H1 (cell line): ENCODE data around the gene SIGLEC15. TPM values are rescaled to one million over a fixed set of nuclear protein-coding genes. Genes with fewer than 3 reads are reported as not detected.

Experiments
- CTCF ChIA-PET: fragments of 300-600 bp; sonication (Branson Sonifier 250); formaldehyde crosslinking; loops from one replicate; lab custom pipeline; 2021; ENCODE audit not compliant: partially characterized antibody; lab: Charles Lee
- POLR2A ChIA-PET: fragments of 300-600 bp; sonication (Branson Sonifier 250); formaldehyde crosslinking; loops from one replicate; lab custom pipeline; 2021; ENCODE audit warnings: inconsistent platforms; ENCODE audit not compliant: partially characterized antibody; lab: Charles Lee
- DNase-seq, 2 experiments: peaks; one replicate each; pipeline versions ENCODE4 v3.0.0 to v3.0.0-alpha.2; 2010 to 2022; ENCODE audit warnings: low spot score in 2 of 2, low read depth in 1 of 2, mixed read lengths in 1 of 2
- FAIRE-seq: peaks from 2 replicates; lab custom pipeline; 2011; peaks lifted over from hg19 to GRCh38; lab: Jason Lieb, UNC
- H2AFZ ChIP-seq: 2 replicates; pipeline ENCODE4 v1.8.1; 2012; ENCODE audit warnings: low read length, inconsistent platforms
- H2AK5ac ChIP-seq: 2 replicates; pipeline ENCODE4 v1.6.1; 2013; ENCODE audit warnings: low read depth, low read length
- H2BK120ac ChIP-seq: replicated peaks from 2 replicates; pipeline ENCODE3; 2013; ENCODE audit warnings: low read depth, low read length, inconsistent platforms
- H2BK12ac ChIP-seq: 2 replicates; pipeline ENCODE4 v1.6.1; 2013; ENCODE audit warnings: low read depth, low read length
- H2BK15ac ChIP-seq: 2 replicates; pipeline ENCODE4 v1.6.1; 2013; ENCODE audit warnings: low read length
- H2BK20ac ChIP-seq: 2 replicates; pipeline ENCODE4 v1.6.1; 2013; ENCODE audit warnings: low read length
- H2BK5ac ChIP-seq: 2 replicates; pipeline ENCODE4 v1.6.1; 2013; ENCODE audit warnings: low read depth, low read length
- H3K14ac ChIP-seq: 2 replicates; pipeline ENCODE4 v1.6.1; 2013; ENCODE audit warnings: inconsistent platforms; ENCODE audit not compliant: insufficient read length
- H3K18ac ChIP-seq: 2 replicates; pipeline ENCODE4 v1.6.1; 2013; ENCODE audit warnings: low read length; ENCODE audit errors: extremely low read depth
- H3K23ac ChIP-seq: 2 replicates; pipeline ENCODE4 v1.6.1; 2013; ENCODE audit warnings: inconsistent platforms; ENCODE audit not compliant: insufficient read length
- H3K23me2 ChIP-seq: 2 replicates; pipeline ENCODE4 v1.6.1; 2013; ENCODE audit warnings: low read depth, low read length
- H3K27ac ChIP-seq: 2 replicates; pipeline ENCODE4 v1.6.1; 2011; ENCODE audit warnings: low read depth, low read length, inconsistent platforms
- H3K27me3 ChIP-seq, 4 experiments: replicated peaks in 1 of 4; 1 replicate in 1 of 4; 2 replicates in 3 of 4; pipeline versions ENCODE4 v1.6.1 to v1.8.1; 2011 to 2013; ENCODE audit warnings: low read length in 3 of 4, mild to moderate bottlenecking in 3 of 4, inconsistent platforms in 2 of 4, mixed read lengths in 2 of 4, moderate library complexity in 1 of 4; ENCODE audit not compliant: control insufficient read depth in 3 of 4, insufficient read depth in 3 of 4; ENCODE audit errors: extremely low read depth in 1 of 4
- H3K36me3 ChIP-seq, 4 experiments: 2 replicates each; pipeline versions ENCODE4 v1.6.1 to v1.8.1; 2011 to 2013; ENCODE audit warnings: mild to moderate bottlenecking in 4 of 4, low read length in 3 of 4, moderate library complexity in 2 of 4, control low read depth in 1 of 4, inconsistent platforms in 1 of 4; ENCODE audit not compliant: insufficient read depth in 4 of 4, control insufficient read depth in 2 of 4
- H3K4ac ChIP-seq: replicated peaks from 2 replicates; pipeline ENCODE3; 2013; ENCODE audit warnings: low read length, low read depth, mixed read lengths, inconsistent platforms; ENCODE audit not compliant: insufficient read length
- H3K4me1 ChIP-seq, 4 experiments: replicated peaks in 1 of 4; 1 replicate in 1 of 4; 2 replicates in 3 of 4; pipeline versions ENCODE4 v1.6.1 to v1.8.1; 2011 to 2013; ENCODE audit warnings: low read length in 3 of 4, inconsistent platforms in 2 of 4, mixed read lengths in 1 of 4; ENCODE audit not compliant: insufficient read depth in 4 of 4, control insufficient read depth in 3 of 4
- H3K4me2 ChIP-seq, 2 experiments: 2 replicates each; pipeline versions ENCODE4 v1.6.1 to v1.8.1; 2011 to 2013; ENCODE audit warnings: low read depth in 2 of 2, low read length in 2 of 2, control low read depth in 1 of 2, inconsistent platforms in 1 of 2, mild to moderate bottlenecking in 1 of 2; ENCODE audit not compliant: insufficient read depth in 1 of 2
- H3K4me3 ChIP-seq, 4 experiments: fragments of 200-600, 300-600 bp in 1 of 4; sonication (generic), shearing (Covaris generic), sonication (Bioruptor Twin) in 1 of 4; 2 replicates each; pipeline versions ENCODE4 v1.5.1 to v1.8.1; 2011 to 2016; ENCODE audit warnings: low read length in 4 of 4, low read depth in 3 of 4, control low read depth in 2 of 4, inconsistent platforms in 2 of 4, mild to moderate bottlenecking in 2 of 4, mixed read lengths in 1 of 4, moderate library complexity in 1 of 4; ENCODE audit not compliant: insufficient read depth in 2 of 4; ENCODE audit errors: extremely low read depth in 1 of 4
- H3K56ac ChIP-seq: replicated peaks from 2 replicates; pipeline ENCODE3; 2013; ENCODE audit warnings: low read depth, mild to moderate bottlenecking, mixed read lengths, low read length, inconsistent platforms; ENCODE audit not compliant: insufficient read length
- H3K79me1 ChIP-seq: 2 replicates; pipeline ENCODE4 v1.6.1; 2013; ENCODE audit warnings: low read depth, low read length, control low read depth
- H3K79me2 ChIP-seq, 2 experiments: 2 replicates each; pipeline versions ENCODE4 v1.6.1 to v1.8.1; 2012 to 2013; ENCODE audit warnings: low read length in 2 of 2, mild to moderate bottlenecking in 2 of 2, inconsistent platforms in 1 of 2; ENCODE audit not compliant: insufficient read depth in 2 of 2, control insufficient read depth in 1 of 2
- H3K9ac ChIP-seq, 4 experiments: replicated peaks in 1 of 4; 1 replicate in 1 of 4; 2 replicates in 3 of 4; pipeline versions ENCODE4 v1.6.1 to v1.8.1; 2011 to 2013; ENCODE audit warnings: low read depth in 3 of 4, low read length in 3 of 4, control low read depth in 2 of 4, mild to moderate bottlenecking in 2 of 4, moderate library complexity in 2 of 4, inconsistent platforms in 1 of 4; ENCODE audit errors: extremely low read depth in 1 of 4
- H3K9me3 ChIP-seq, 2 experiments: 2 replicates each; pipeline versions ENCODE4 v1.6.1 to v1.8.1; 2012 to 2013; ENCODE audit warnings: mild to moderate bottlenecking in 2 of 2, moderate library complexity in 2 of 2, control low read depth in 1 of 2, inconsistent platforms in 1 of 2, low read depth in 1 of 2, low read length in 1 of 2, mixed read lengths in 1 of 2; ENCODE audit not compliant: insufficient read depth in 2 of 2
- H4K20me1 ChIP-seq, 2 experiments: replicated peaks in 1 of 2; 2 replicates each; pipeline versions ENCODE3 to v1.8.1; 2011 to 2013; ENCODE audit warnings: inconsistent platforms in 2 of 2, low read length in 2 of 2, mild to moderate bottlenecking in 1 of 2; ENCODE audit not compliant: insufficient read depth in 2 of 2, control insufficient read depth in 1 of 2
- H4K5ac ChIP-seq: 2 replicates; pipeline ENCODE4 v1.6.1; 2013; ENCODE audit warnings: low read length, low read depth, mixed read lengths, inconsistent platforms; ENCODE audit not compliant: insufficient read length
- H4K8ac ChIP-seq: 2 replicates; pipeline ENCODE4 v1.8.0; 2013; ENCODE audit warnings: mild to moderate bottlenecking, moderate library complexity, low read length, inconsistent platforms; ENCODE audit not compliant: insufficient read depth; ENCODE audit errors: extremely low read depth
- H4K91ac ChIP-seq: replicated peaks from 2 replicates; pipeline ENCODE3; 2013; ENCODE audit warnings: low read length, mixed read lengths, inconsistent platforms; ENCODE audit not compliant: insufficient read length
- CEBPB ChIP-seq: IDR thresholded peaks from 2 replicates; pipeline ENCODE4 v1.6.1; 2012; ENCODE audit warnings: low read depth, low read length
- EP300 ChIP-seq, 2 experiments: IDR thresholded peaks; 1 replicate in 1 of 2; 2 replicates in 1 of 2; pipeline ENCODE4 v1.6.1; 2011 to 2012; ENCODE audit warnings: low read depth in 2 of 2, low read length in 2 of 2, mild to moderate bottlenecking in 2 of 2, borderline replicate concordance in 1 of 2, inconsistent platforms in 1 of 2, moderate library complexity in 1 of 2
- EZH2 ChIP-seq: fragments of 200-600 bp; sonication (generic); IDR thresholded peaks from 2 replicates; pipeline ENCODE4 v1.7.1; 2012; ENCODE audit warnings: low read depth, mild to moderate bottlenecking, moderate library complexity, low read length, inconsistent platforms; ENCODE audit not compliant: severe bottlenecking
- GTF2F1 ChIP-seq: IDR thresholded peaks from 2 replicates; pipeline ENCODE4 v1.6.1; 2012; ENCODE audit warnings: low read depth, low read length, improper control_type of control experiment, borderline replicate concordance
- KDM4A ChIP-seq: IDR thresholded peaks from one replicate; pipeline ENCODE4 v1.7.1; 2012; ENCODE audit warnings: low read depth, mild to moderate bottlenecking, moderate library complexity, low read length, inconsistent platforms; ENCODE audit not compliant: severe bottlenecking
- RFX5 ChIP-seq: IDR thresholded peaks from 2 replicates; pipeline ENCODE4 v1.6.1; 2011; ENCODE audit warnings: low read depth, low read length, improper control_type of control experiment, borderline replicate concordance
- SIN3A ChIP-seq, 2 experiments: IDR thresholded peaks in 1 of 2; conservative IDR thresholded peaks in 1 of 2; 2 replicates each; pipeline ENCODE4 v1.6.1; 2011 to 2012; ENCODE audit warnings: low read length in 2 of 2, improper control_type of control experiment in 1 of 2, low read depth in 1 of 2, mild to moderate bottlenecking in 1 of 2
- SP1 ChIP-seq: IDR thresholded peaks from 2 replicates; pipeline ENCODE4 v1.6.1; 2011; ENCODE audit warnings: low read depth, low read length
- SP2 ChIP-seq: IDR thresholded peaks from 2 replicates; pipeline ENCODE4 v1.6.1; 2012; ENCODE audit warnings: mild to moderate bottlenecking, low read length, inconsistent platforms
- WGBS, 2 experiments: shearing (Covaris generic) in 1 of 2; methylation state at CpG; one replicate each; pipeline versions ENCODE4 v1.1.6 to v1.1.7; 2013 to 2015; ENCODE audit warnings: low lambda C conversion rate in 2 of 2, mixed read lengths in 2 of 2, inconsistent platforms in 1 of 2, low coverage in 1 of 2, missing lambda C conversion rate in 1 of 2; ENCODE audit not compliant: insufficient replicate concordance in 2 of 2, insufficient coverage in 1 of 2, insufficient read length in 1 of 2; ENCODE audit errors: extremely low coverage in 1 of 2, missing lambda C conversion rate in 1 of 2; 5-methylcytosine and 5-hydroxymethylcytosine counted together
- polyA plus RNA-seq, 7 experiments: library from polyadenylated mRNA; depleted of rRNA in 3 of 7; stranded (reverse) in 5 of 7; unstranded in 2 of 7; fragments of >200 nt in 5 of 7; fragments of 200-250 nt in 2 of 7; gene quantifications; 1 replicate in 5 of 7; 2 replicates in 1 of 7; 4 replicates in 1 of 7; pipeline versions ENCODE4 v1.2.1 to v1.2.3, GENCODE V29; 2011 to 2013; ENCODE audit warnings: missing spikeins in 2 of 7, mixed read lengths in 2 of 7
- total RNA-seq: library from RNA; stranded (reverse); fragmentation: NEBNext Ultra II Directional; extraction: Animal tissue kit (Norgen Biotek cat#: 25700); gene quantifications from 2 replicates; pipeline ENCODE4 v1.2.1, GENCODE V29; 2021
- TF ChIP-seq, protein P1 (sequence below): IDR thresholded peaks from 2 replicates; pipeline ENCODE4 v1.6.1; 2012; ENCODE audit warnings: inconsistent platforms

The SIGLEC15 gene
- total and polyA plus RNA-seq, 2 of the 8 experiments (the other 6 are each of a cell fraction or from before 2014, with no cell fraction given), result 0.20 to 0.37 TPM

DNA sequence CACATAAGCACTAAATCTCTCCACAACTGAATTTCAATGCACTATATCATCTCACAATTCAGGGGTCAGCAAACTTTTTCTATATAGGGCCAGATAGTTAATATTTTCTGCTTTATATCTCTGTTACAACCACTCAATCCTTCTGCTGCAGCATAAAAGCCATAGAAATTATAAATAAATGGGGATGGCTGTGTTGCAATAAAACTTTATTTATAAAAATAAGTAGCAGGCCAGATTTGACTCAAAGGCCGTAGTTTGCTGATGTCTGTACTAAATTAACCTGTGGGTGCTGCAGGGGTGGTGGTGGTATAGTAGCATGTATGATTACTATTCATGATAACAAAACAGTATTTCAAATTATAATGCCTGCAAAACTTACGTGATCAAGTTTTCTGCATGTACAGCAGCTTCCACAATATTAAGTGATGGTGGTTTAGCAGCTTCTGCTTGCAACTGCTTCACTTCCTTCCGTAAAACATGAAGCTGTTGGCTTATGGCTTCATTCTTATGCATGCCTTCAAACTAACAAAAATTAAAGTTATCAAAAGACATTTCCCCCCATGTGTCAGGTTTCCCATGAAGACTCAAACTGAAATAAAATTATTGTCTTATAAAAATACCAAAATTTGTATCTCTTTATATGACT, 64.1 kb downstream of the SIGLEC15 start:
- peak; percentile 7 for FAIRE-seq
- CTCF ChIA-PET, result no interaction called here

More for the DNA sequence above, 64.1 kb downstream of the SIGLEC15 start:
- no peak overlapping the region for H2AK5ac ChIP-seq
- no peak overlapping the region for H4K91ac ChIP-seq
- no peak overlapping the region for H3K27ac ChIP-seq
- no peak overlapping the region for H4K8ac ChIP-seq
- no peak overlapping the region for H3K18ac ChIP-seq
- H3K36me3 ChIP-seq, result peaks cover 0 to 3% (median 2%) of the 10 kb centered on the region in 4 experiments; a peak in 4 of 8 replicates
- no peak overlapping the region for H3K4ac ChIP-seq
- H4K5ac ChIP-seq, result no peak overlapping the region
- H3K27me3 ChIP-seq, result no peaks in the 10 kb centered on the region
- H2BK12ac ChIP-seq, result no peak overlapping the region
- TF ChIP-seq GTF2F1, result no peak
- TF ChIP-seq CEBPB, result no peak
- no peak for TF ChIP-seq RFX5
- no peak for TF ChIP-seq EZH2
- no peak for TF ChIP-seq EP300 (IDR thresholded peaks at IDR 0.05; ENCODE audit: borderline replicate concordance in 1 of 2, low read depth in 2 of 2, low read length in 2 of 2)
- TF ChIP-seq SIN3A (conservative IDR thresholded peaks at IDR 0.05 in 1 of 2, IDR thresholded peaks at IDR 0.05 in 1 of 2; ENCODE audit: low read depth in 1 of 2, low read length in 2 of 2), result no peak
- no peak for TF ChIP-seq SP2
- TF ChIP-seq, protein P1, sequence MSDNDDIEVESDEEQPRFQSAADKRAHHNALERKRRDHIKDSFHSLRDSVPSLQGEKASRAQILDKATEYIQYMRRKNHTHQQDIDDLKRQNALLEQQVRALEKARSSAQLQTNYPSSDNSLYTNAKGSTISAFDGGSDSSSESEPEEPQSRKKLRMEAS, result no peak
- TF ChIP-seq KDM4A, result no peak
- TF ChIP-seq SP1, result no peak
- TF ChIP-seq, all 59 proteins: peak for 0
- H3K9me3 ChIP-seq, result no peaks in the 10 kb centered on the region
- H3K4me1 ChIP-seq, result no peaks in the 10 kb centered on the region
- no peak overlapping the region for H3K56ac ChIP-seq
- 85% methylated on average over 3 of the region's 3 CpGs; no CpG with 5 or more reads in 1 of the 2 experiments for WGBS, 2 experiments
- POLR2A ChIA-PET, result no interaction called here
- H2BK15ac ChIP-seq, result no peak overlapping the region
- no peak for DNase-seq
- H3K79me2 ChIP-seq, result no peaks in the 10 kb centered on the region
- H3K79me1 ChIP-seq, result no peaks in the 10 kb centered on the region
- no peaks in the 10 kb centered on the region for H4K20me1 ChIP-seq
- H3K4me3 ChIP-seq, result no peak overlapping the region
- H2BK120ac ChIP-seq, result no peak overlapping the region
- no peak overlapping the region for H2AFZ ChIP-seq
- H3K9ac ChIP-seq, result no peak overlapping the region; a peak in 1 of 7 replicates
- no peak overlapping the region for H3K23ac ChIP-seq
- no peak overlapping the region for H3K14ac ChIP-seq
- H3K23me2 ChIP-seq, result no peaks in the 10 kb centered on the region
- H2BK20ac ChIP-seq, result no peak overlapping the region
- H3K4me2 ChIP-seq, result no peak overlapping the region
- no peak overlapping the region for H2BK5ac ChIP-seq
